GM12878 (cell line): ENCODE measurements around the gene ENDOD1. TPM values are rescaled to one million over a fixed set of nuclear protein-coding genes. Genes with fewer than 3 reads are reported as not detected.
A peak's percentile ranks its signal among the peaks of the same experiment; 100 is the strongest.

Experiments
- ATAC-seq: fragments of 200-7000 bp; cut with Tn5 transposase; 3 replicates; pipeline ENCODE4 v1.9.1; 2020; ENCODE audit warnings: mild to moderate bottlenecking, moderate library complexity
- BruUV-seq: library from RNA; stranded (reverse); fragments of 400-500 nt; replicated peaks from 2 replicates; lab custom pipeline; 2021; lab: Mats Ljungman, UMichigan
- CTCF ChIA-PET: fragments of 300-600 bp; sonication (Branson Sonifier 250); formaldehyde crosslinking; extraction: SDS; loops from one replicate; lab custom pipeline; 2021; ENCODE audit warnings: inconsistent platforms; lab: Yijun Ruan, JAX
- POLR2A ChIA-PET: fragments of 350-600 bp; formaldehyde crosslinking; extraction: SDS; loops from one replicate; lab custom pipeline; 2021; ENCODE audit warnings: inconsistent platforms; lab: Charles Lee
- RAD21 ChIA-PET: fragments of 300-600 bp; sonication (Branson Sonifier 250); formaldehyde crosslinking; loops from one replicate; lab custom pipeline; 2023; ENCODE audit warnings: antibody characterized with exemption; ENCODE audit not compliant: unreplicated experiment; lab: Charles Lee
- SMC1A ChIA-PET: fragments of 300-600 bp; sonication (Branson Sonifier 250); formaldehyde crosslinking; loops from one replicate; lab custom pipeline; 2023; ENCODE audit not compliant: unreplicated experiment, uncharacterized antibody; lab: Charles Lee
- DNase-seq: peaks from one replicate; pipeline ENCODE4 v3.0.0-alpha.2; 2011; ENCODE audit warnings: low read depth, low spot score
- FAIRE-seq: peaks from 3 replicates; lab custom pipeline; 2011; peaks lifted over from hg19 to GRCh38; lab: Jason Lieb, UNC
- H2AFZ ChIP-seq: 2 replicates; pipeline ENCODE4 v1.6.0; 2011; ENCODE audit warnings: low read depth, low read length, control low read depth; ENCODE audit not compliant: control insufficient read depth
- H3K27ac ChIP-seq: 2 replicates; pipeline ENCODE4 v1.5.1; 2011; ENCODE audit warnings: control low read depth; ENCODE audit not compliant: control insufficient read depth, insufficient read depth
- H3K27me3 ChIP-seq, 2 experiments: replicated peaks in 1 of 2; 2 replicates each; pipeline versions ENCODE4 v1.6.0 to v1.6.1; 2011; ENCODE audit warnings: low read length in 1 of 2; ENCODE audit not compliant: control insufficient read depth in 2 of 2, insufficient read depth in 2 of 2
- H3K36me3 ChIP-seq, 2 experiments: 2 replicates each; pipeline ENCODE4 v1.5.1; 2011; ENCODE audit warnings: low read length in 1 of 2; ENCODE audit not compliant: control insufficient read depth in 2 of 2, insufficient read depth in 2 of 2
- H3K4me1 ChIP-seq: 2 replicates; pipeline ENCODE4 v1.6.1; 2011; ENCODE audit warnings: mild to moderate bottlenecking, low read length, moderate library complexity, mixed read lengths; ENCODE audit not compliant: control insufficient read depth, insufficient read depth
- H3K4me2 ChIP-seq: 2 replicates; pipeline ENCODE4 v1.6.0; 2011; ENCODE audit warnings: control low read depth; ENCODE audit not compliant: control insufficient read depth, insufficient read depth
- H3K4me3 ChIP-seq: fragments of 200-600 bp; sonication (generic); 2 replicates; pipeline ENCODE4 v1.5.1; 2016
- H3K79me2 ChIP-seq: 2 replicates; pipeline ENCODE4 v1.6.0; 2011; ENCODE audit warnings: low read length; ENCODE audit not compliant: control insufficient read depth, insufficient read depth
- H3K9ac ChIP-seq: 2 replicates; pipeline ENCODE4 v1.8.0; 2011; ENCODE audit warnings: low read length, control low read depth, mixed read lengths; ENCODE audit not compliant: control insufficient read depth, insufficient read depth
- H3K9me3 ChIP-seq: replicated peaks from 3 replicates; pipeline ENCODE4 v1.5.1; 2011; ENCODE audit warnings: mild to moderate bottlenecking, low read length; ENCODE audit not compliant: control insufficient read depth, insufficient read depth
- H4K20me1 ChIP-seq: 2 replicates; pipeline ENCODE4 v1.6.0; 2011; ENCODE audit not compliant: control insufficient read depth, insufficient read depth
- BACH1 ChIP-seq: fragments of 450-650 bp; IDR thresholded peaks from 2 replicates; pipeline ENCODE4 v1.6.1; 2017; ENCODE audit warnings: mild to moderate bottlenecking, borderline replicate concordance
- CBX5 ChIP-seq: sonication (generic); IDR thresholded peaks from 2 replicates; pipeline ENCODE4 v1.6.1; 2016; ENCODE audit warnings: low read depth, moderate library complexity, mild to moderate bottlenecking, inconsistent platforms
- DPF2 ChIP-seq: fragments of 450-650 bp; IDR thresholded peaks from 2 replicates; pipeline ENCODE4 v1.6.1; 2017; ENCODE audit warnings: mild to moderate bottlenecking
- EED ChIP-seq: sonication (generic); IDR thresholded peaks from 2 replicates; pipeline ENCODE4 v1.6.1; 2016; ENCODE audit warnings: antibody characterized with exemption, low read depth
- GATAD2B ChIP-seq: fragments of 450-650 bp; conservative IDR thresholded peaks from 2 replicates; pipeline ENCODE4 v1.6.1; 2017; ENCODE audit warnings: low read depth, mild to moderate bottlenecking, moderate library complexity
- HCFC1 ChIP-seq: fragments of 150-350 bp; IDR thresholded peaks from 2 replicates; pipeline ENCODE4 v1.6.1; 2014; ENCODE audit warnings: low read length
- IKZF1 ChIP-seq: fragments of 450-650 bp; conservative IDR thresholded peaks from 2 replicates; pipeline ENCODE4 v1.6.1; 2017; ENCODE audit warnings: antibody characterized with exemption, mild to moderate bottlenecking
- NFIC ChIP-seq: IDR thresholded peaks from 2 replicates; pipeline ENCODE4 v1.6.1; 2012; ENCODE audit warnings: low read depth, mild to moderate bottlenecking, inconsistent platforms, low read length, moderate library complexity
- NFYA ChIP-seq: IDR thresholded peaks from 2 replicates; pipeline ENCODE4 v1.6.1; 2011; ENCODE audit warnings: low read depth, mild to moderate bottlenecking, low read length, improper control_type of control experiment, borderline replicate concordance
- PML ChIP-seq: IDR thresholded peaks from 2 replicates; pipeline ENCODE4 v1.6.1; 2012; ENCODE audit warnings: low read length, inconsistent platforms
- RAD21 ChIP-seq: IDR thresholded peaks from 2 replicates; pipeline ENCODE4 v1.6.1; 2011; ENCODE audit warnings: mild to moderate bottlenecking, low read depth, low read length, moderate library complexity; ENCODE audit not compliant: insufficient read depth
- RCOR1 ChIP-seq: conservative IDR thresholded peaks from 2 replicates; pipeline ENCODE4 v1.6.1; 2012; ENCODE audit warnings: low read depth, low read length, improper control_type of control experiment
- RELA ChIP-seq: fragments of 450-650 bp; IDR thresholded peaks from 2 replicates; pipeline ENCODE4 v1.8.0; 2014; ENCODE audit warnings: borderline replicate concordance; ENCODE audit not compliant: partially characterized antibody
- SPI1 ChIP-seq: IDR thresholded peaks from 2 replicates; pipeline ENCODE4 v1.6.1; 2011; ENCODE audit warnings: low read depth, mild to moderate bottlenecking, low read length, moderate library complexity, borderline replicate concordance; ENCODE audit not compliant: insufficient read depth
- SRF ChIP-seq, 2 experiments: IDR thresholded peaks; 2 replicates each; pipeline ENCODE4 v1.6.1; 2011; ENCODE audit warnings: low read depth in 2 of 2, low read length in 2 of 2, mild to moderate bottlenecking in 1 of 2, moderate library complexity in 1 of 2
- YBX1 ChIP-seq: fragments of 450-650 bp; IDR thresholded peaks from 2 replicates; pipeline ENCODE4 v1.6.1; 2016; ENCODE audit warnings: antibody characterized with exemption
- WGBS: methylation state at CpG from one replicate; pipeline ENCODE4 v1.1.6; 2016; ENCODE audit warnings: low lambda C conversion rate; ENCODE audit not compliant: insufficient replicate concordance, insufficient coverage; ENCODE audit errors: missing lambda C conversion rate; 5-methylcytosine and 5-hydroxymethylcytosine counted together
- in situ Hi-C: fragments of 300-500 bp; cut with MboI; formaldehyde crosslinking; loops from 9 replicates; pipeline ENCODE4 v1.14.3; 2018; ENCODE audit warnings: mixed read lengths
- intact Hi-C: fragments of 100-400 bp; cut with micrococcal nuclease; formaldehyde crosslinking; loops from one replicate; pipeline ENCODE4 v1.14.2; 2022; ENCODE audit not compliant: unreplicated experiment
- polyA plus RNA-seq, 11 experiments: library from polyadenylated mRNA; depleted of rRNA in 4 of 11; unstranded in 6 of 11; stranded (reverse) in 5 of 11; fragments of >200 nt; fragmentation: Nextera tagmentation in 4 of 11; fragmentation: Illumina TruSeq in 1 of 11; extraction: Ambion mirVana in 4 of 11; extraction: Trizol in 1 of 11; gene quantifications; 1 replicate in 1 of 11; 2 replicates in 10 of 11; pipeline versions ENCODE4 v1.2.1 to v1.2.3, GENCODE V29; 2011 to 2016; ENCODE audit warnings: inconsistent platforms in 2 of 11, missing spikeins in 2 of 11, low read depth in 1 of 11
- total RNA-seq, 4 experiments: library from RNA; depleted of rRNA in 3 of 4; stranded (reverse); fragments of >200 nt in 3 of 4; fragmentation: Illumina TruSeq in 1 of 4; extraction: Trizol in 1 of 4; gene quantifications; 2 replicates each; pipeline versions ENCODE4 v1.2.1 to v1.2.3, GENCODE V29; 2013 to 2021
- TF ChIP-seq, protein P1 (sequence below): fragments of 450-650 bp; IDR thresholded peaks from 2 replicates; pipeline ENCODE4 v1.6.1; 2018; ENCODE audit warnings: borderline replicate concordance, mild to moderate bottlenecking; ENCODE audit not compliant: partially characterized antibody

The ENDOD1 gene
- total and polyA plus RNA-seq, 10 of the 15 experiments (the other 5 are each of a cell fraction or from before 2014, with no cell fraction given): 6.0 to 30.0 (median 12.1) TPM

DNA sequence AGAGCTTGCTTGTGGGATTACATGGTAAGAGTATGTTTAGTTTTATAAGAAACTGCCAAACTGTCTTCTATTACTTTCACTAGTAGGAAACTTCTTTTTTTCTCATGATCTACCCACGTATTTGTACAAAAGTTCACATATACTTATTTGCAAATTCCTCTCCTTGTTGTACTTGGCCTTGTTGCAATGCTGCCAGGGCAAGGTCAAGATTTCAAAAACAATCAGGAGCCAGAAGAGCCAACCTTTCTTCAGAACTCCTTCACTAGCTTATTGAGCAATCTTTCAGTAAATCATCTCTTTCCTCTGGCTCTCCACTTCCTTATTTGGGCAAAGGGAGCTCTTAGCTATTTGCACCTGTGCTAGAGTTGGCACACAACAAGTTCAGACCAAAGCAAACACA lies 13.2 kb upstream of the ENDOD1 start:
- no TSS peak for BruUV-seq
- POLR2A ChIA-PET: interaction anchor here (1.0 to 11.1 kb wide), 3 partner anchors 9 to 26 kb away, joined by 3 to 139 read pairs (median 7); partner anchors contain the start of gene ENDOD1
- no peak overlapping the region for H3K4me2 ChIP-seq
- SMC1A ChIA-PET: interaction anchor here (1.1 to 14.9 kb wide), 6 partner anchors 9 to 72 kb away, joined by 4 to 315 read pairs (median 5); partner anchors contain the start of gene ENDOD1
- TF ChIP-seq SPI1 (peak; percentile 44; the same call in 1 of the 2 replicates), YBX1 (no peak), SRF (IDR thresholded peaks at IDR 0.05; ENCODE audit: low read depth in 2 of 2, low read length in 2 of 2) (peak; percentile 79 to 94)
- 14% methylated on average over 1 of the region's 1 CpG for WGBS
- no peak overlapping the region for H3K9ac ChIP-seq
- peak; percentile 42; the same call in 1 of the 3 replicates for ATAC-seq
- FAIRE-seq: no peak
- H3K36me3 ChIP-seq: no peaks in the 10 kb centered on the region
- no peaks in the 10 kb centered on the region for H3K27me3 ChIP-seq
- no peak overlapping the region for H3K27ac ChIP-seq
- H3K4me1 ChIP-seq: no peaks in the 10 kb centered on the region
- RAD21 ChIA-PET: interaction anchor here (0.7 to 1.7 kb wide), 5 partner anchors 15 to 629 kb away, joined by 3 to 5 read pairs (median 4); no protein-coding TSS in a partner anchor
- intact Hi-C loops (no loop called here), in situ Hi-C loops (no loop called here)
- CTCF ChIA-PET: interaction anchor here (0.7 to 14.4 kb wide), 6 partner anchors 10 to 71 kb away, joined by 3 to 459 read pairs (median 8); partner anchors contain the start of genes ENDOD1 and SRSF8
- DNase-seq: no peak
- no peak overlapping the region for H2AFZ ChIP-seq
- no peak overlapping the region for H3K4me3 ChIP-seq
- no peaks in the 10 kb centered on the region for H3K9me3 ChIP-seq
- H3K79me2 ChIP-seq: no peaks in the 10 kb centered on the region
- H4K20me1 ChIP-seq: no peaks in the 10 kb centered on the region

DNA sequence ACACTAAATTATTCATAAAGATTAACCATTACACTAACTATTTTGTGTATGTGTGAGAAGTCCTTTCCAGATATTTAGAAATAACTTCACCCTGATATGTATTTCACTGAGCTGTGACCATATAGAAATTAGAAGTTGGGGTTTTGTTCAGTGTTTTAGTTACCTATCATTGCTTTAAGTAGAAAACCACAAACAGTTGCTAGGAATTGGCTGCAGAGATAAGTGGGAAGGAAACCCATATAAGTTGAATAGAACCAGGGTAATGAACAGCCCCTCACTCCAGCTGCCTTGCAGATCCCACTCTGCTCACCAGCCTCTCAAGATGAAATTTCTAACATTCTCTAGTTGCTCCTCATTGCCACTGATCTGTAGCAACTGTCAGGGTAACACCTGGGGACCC lies 12.7 kb upstream of the ENDOD1 start:
- Histone ChIP-seq H3K4me2 (no peak overlapping the region), H3K9me3 (no peaks in the 10 kb centered on the region), H3K36me3 (no peaks in the 10 kb centered on the region), H2AFZ (no peak overlapping the region), H3K27ac (no peak overlapping the region), H3K9ac (no peak overlapping the region), H3K79me2 (no peaks in the 10 kb centered on the region), H3K4me3 (no peak overlapping the region), H4K20me1 (no peaks in the 10 kb centered on the region), H3K27me3 (no peaks in the 10 kb centered on the region), H3K4me1 (no peaks in the 10 kb centered on the region)
- SMC1A ChIA-PET: interaction anchor here (1.3 to 14.9 kb wide), 5 partner anchors 8 to 71 kb away, joined by 4 to 315 read pairs (median 6); partner anchors contain the start of gene ENDOD1
- DNase-seq: no peak
- in situ Hi-C loops: no loop called here
- CTCF ChIA-PET: interaction anchor here (1.6 to 14.4 kb wide), 3 partner anchors 10 to 70 kb away, joined by 6 to 459 read pairs (median 8); partner anchors contain the start of gene SRSF8
- RAD21 ChIA-PET: interaction anchor here (1.3 to 1.7 kb wide), 3 partner anchors 16 to 60 kb away, joined by 4 to 5 read pairs (median 4); no protein-coding TSS in a partner anchor
- POLR2A ChIA-PET: interaction anchor here (1.0 to 1.3 kb wide), 2 partner anchors 9 to 26 kb away, joined by 3 to 7 read pairs; no protein-coding TSS in a partner anchor
- no TSS peak for BruUV-seq
- intact Hi-C loops: no loop called here
- ATAC-seq: no peak
- FAIRE-seq: no peak
- TF ChIP-seq RAD21: no peak
- no peak for TF ChIP-seq HCFC1
- TF ChIP-seq, protein P1, sequence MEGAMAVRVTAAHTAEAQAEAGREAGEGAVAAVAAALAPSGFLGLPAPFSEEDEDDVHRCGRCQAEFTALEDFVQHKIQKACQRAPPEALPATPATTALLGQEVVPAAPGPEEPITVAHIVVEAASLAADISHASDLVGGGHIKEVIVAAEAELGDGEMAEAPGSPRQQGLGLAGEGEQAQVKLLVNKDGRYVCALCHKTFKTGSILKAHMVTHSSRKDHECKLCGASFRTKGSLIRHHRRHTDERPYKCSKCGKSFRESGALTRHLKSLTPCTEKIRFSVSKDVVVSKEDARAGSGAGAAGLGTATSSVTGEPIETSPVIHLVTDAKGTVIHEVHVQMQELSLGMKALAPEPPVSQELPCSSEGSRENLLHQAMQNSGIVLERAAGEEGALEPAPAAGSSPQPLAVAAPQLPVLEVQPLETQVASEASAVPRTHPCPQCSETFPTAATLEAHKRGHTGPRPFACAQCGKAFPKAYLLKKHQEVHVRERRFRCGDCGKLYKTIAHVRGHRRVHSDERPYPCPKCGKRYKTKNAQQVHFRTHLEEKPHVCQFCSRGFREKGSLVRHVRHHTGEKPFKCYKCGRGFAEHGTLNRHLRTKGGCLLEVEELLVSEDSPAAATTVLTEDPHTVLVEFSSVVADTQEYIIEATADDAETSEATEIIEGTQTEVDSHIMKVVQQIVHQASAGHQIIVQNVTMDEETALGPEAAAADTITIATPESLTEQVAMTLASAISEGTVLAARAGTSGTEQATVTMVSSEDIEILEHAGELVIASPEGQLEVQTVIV: no peak
- TF ChIP-seq NFYA: no peak
- TF ChIP-seq IKZF1: no peak
- TF ChIP-seq EED: no peak
- TF ChIP-seq DPF2: no peak
- no peak for TF ChIP-seq BACH1
- TF ChIP-seq NFIC: no peak
- no peak for TF ChIP-seq PML
- no peak for TF ChIP-seq GATAD2B
- no peak for TF ChIP-seq RELA
- no peak for TF ChIP-seq CBX5
- no peak for TF ChIP-seq RCOR1
